Adipose tissue (tissue), 3 donors: ENCODE data around the gene PIK3R5. TPM values are rescaled to one million over a fixed set of nuclear protein-coding genes. Genes with fewer than 3 reads are reported as not detected.

Experiments used
- H3K27ac ChIP-seq: one replicate; pipeline ENCODE4 v1.5.1; 2013; ENCODE audit warnings: low read depth, low read length
- WGBS, 3 donors: extraction: QIAGEN DNeasy Blood & Tissue Kit; methylation state at CpG; one replicate each; pipeline ENCODE4 v1.1.7; 2013; 5-methylcytosine and 5-hydroxymethylcytosine counted together
- polyA plus RNA-seq, 3 donors: library from polyadenylated mRNA; stranded (reverse); fragments of 200-250 nt; gene quantifications; one replicate each; pipeline ENCODE4 v1.2.3, GENCODE V29; 2013
- donor health status: healthy with polysubstance abuse.
- donor health status: Bipolar disorder and iron deficiency.
- donor health status: healthy.

Gene PIK3R5
- polyA plus RNA-seq, 3 donors = 1.2 to 6.9 (median 3.9) TPM

DNA sequence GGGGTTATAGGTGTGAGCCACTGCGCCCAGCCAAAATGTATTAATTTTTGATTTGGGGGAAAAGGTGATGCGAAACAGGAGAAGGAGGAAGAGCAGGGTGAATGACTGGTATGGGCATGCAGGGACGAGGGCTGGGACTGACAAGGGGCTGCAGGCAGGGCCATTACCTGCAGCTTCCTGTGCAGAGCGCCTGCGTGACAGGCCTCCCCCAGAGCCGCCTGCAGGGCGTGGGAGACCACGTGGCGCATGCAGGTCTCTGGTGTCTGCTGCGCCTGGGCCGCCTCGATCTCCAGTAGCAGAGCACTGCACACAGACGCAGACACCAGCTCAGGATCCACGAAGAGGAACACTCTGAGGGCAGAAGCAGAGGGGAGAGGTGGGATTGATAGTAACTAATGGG lies 130.4 kb downstream of the PIK3R5 start:
- 88 to 97% (median 92%) methylated on average over 14 of the region's 14 CpGs for WGBS, 3 donors
- no peak overlapping the region for H3K27ac ChIP-seq

DNA sequence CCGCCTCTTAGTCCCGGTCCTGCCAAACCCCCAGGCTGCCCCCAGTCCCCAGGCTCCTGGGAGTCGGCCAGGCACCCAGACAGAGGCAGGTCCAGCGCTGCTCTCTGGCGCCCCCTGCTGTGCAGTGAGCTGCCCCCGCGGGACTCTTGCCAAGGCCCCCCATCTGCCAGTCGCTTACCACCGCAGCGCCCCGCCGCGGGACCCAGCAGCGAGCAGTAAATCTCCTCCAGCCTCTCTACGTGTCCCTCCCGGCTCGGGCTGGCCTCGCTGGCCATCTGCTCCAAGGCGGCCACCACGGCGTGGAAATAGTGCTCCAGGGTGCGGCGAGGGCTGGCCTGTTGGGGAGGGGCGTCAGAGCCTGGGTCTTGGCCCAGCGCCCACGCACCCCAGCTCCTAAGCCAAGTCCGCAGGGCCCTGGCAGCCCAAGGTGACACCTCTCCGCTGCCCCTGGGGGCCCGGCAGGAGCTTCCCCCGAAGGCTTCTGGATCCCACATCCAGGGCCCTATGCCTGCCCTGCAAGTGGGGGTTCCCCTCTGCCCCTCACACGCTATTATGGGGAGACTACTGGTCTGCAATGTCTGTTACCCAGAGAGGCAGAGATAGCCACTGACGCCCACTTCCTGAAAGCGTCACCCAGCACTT lies 132.7 kb downstream of the PIK3R5 start:
- no peak overlapping the region for H3K27ac ChIP-seq
- WGBS, 3 donors = 42 to 68% (median 64%) methylated on average over 31 to 33 of the region's 33 CpGs

DNA sequence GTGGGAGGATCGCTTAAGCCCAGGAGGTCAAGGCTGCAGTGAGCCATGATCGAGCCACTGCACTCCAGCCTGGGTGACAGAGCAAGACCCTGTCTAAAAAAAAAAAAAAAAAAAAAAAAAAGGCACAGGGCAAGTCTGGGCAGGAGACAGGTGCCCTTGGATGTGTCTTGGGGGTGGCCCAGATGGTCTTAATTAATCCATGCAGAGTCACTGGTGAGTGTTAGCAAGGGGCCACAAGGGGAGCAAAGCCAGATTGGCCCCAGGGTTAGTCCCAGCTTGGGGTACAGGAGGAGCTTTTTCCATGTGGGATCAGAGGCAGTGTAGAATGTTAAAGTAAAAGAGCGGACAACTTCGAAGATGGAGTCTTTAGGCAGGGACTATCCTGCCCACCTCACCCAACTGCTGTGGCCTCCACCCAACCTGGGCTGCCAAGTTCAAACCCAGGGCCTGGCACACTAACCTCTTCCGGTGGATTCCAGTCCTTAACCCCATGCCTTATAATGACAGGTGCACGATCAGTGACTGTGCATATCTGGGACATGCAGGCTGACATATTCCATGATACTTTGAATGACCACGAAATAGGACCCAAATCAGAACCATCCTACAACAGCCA lies 134.2 kb downstream of the PIK3R5 start:
- H3K27ac ChIP-seq = no peak overlapping the region
- WGBS, 3 donors = 82 to 92% (median 86%) methylated on average over 7 of the region's 7 CpGs

DNA sequence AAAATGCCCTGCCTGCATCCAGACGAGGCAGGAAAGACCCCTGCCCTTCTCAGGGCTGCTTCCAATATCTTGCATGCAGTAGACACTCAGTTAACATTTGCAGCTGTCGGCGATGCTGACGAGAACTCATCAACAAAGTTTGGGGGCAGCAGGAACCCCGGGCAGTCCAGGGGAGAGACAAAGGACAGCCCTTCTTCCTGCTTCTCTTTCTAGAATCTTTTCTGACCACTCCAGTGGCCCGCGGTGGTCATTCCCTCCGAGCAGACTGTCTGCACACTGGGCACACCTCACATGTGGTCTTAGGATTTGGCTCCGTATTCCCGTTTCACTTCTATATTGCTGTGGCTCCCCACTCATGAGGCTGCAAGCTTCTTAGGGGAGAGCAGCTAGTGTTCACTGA lies 135.4 kb downstream of the PIK3R5 start:
- no peak overlapping the region for H3K27ac ChIP-seq

DNA sequence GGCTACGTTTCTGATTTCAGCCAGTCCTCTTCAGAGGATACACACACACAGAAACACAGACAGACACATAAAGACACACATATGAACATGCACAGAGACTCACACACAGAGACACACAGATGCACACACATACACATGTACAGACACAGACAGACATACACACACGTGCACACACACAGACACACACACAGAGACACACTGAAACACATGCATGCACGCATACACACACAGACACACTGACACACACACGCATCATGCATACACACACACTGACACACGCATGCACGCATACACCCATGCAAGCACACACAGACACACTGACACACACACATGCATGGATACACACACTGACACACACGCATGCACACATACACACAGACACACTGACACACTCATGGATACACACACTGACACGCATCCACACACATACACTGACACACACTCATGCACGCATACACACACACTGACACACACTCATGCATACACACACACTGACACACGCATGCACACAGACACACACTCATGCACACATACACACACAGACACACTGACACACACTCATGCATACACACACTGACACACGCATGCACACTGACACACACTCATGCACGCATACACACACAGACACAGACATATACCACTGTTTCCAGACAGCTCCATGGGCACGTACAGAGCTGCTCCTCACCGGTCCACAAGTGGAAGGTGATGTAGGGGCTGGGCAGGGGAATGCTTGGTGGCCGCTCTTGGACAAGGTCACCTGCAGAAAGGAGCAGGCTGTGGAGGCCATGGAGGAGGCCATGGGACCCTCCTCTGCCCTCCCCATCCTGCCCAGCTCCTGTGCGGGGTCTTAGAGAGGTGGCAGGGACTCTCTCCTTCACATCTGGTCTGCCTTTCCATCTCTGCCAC lies 136.2 kb downstream of the PIK3R5 start:
- 89 to 92% (median 91%) methylated on average over 16 of the region's 16 CpGs for WGBS, 3 donors
- no peak overlapping the region for H3K27ac ChIP-seq

More for the DNA sequence above, 135.4 kb downstream of the PIK3R5 start:
- WGBS, 3 donors = 79 to 87% (median 82%) methylated on average over 10 of the region's 10 CpGs

Other genes starting within 250 kb of the PIK3R5 start
- not detected for gene CCDC42, start 220.9 kb downstream of the PIK3R5 start, polyA plus RNA-seq
- not detected for gene SPDYE4, start 207.2 kb downstream of the PIK3R5 start, polyA plus RNA-seq
- gene MFSD6L, start 166.3 kb downstream of the PIK3R5 start, polyA plus RNA-seq = 1 to 10 TPM in 1 of 3 donors, under 1 TPM in 2; 0.30 to 6.4 (median 0.34) TPM
- under 1 TPM in 2 of 3 donors, not detected in 1; 0.09 to 0.54 TPM for gene PIK3R6, start 98.0 kb downstream of the PIK3R5 start, polyA plus RNA-seq
- gene NTN1, start 55.8 kb upstream of the PIK3R5 start, polyA plus RNA-seq = 1 to 10 TPM; 1.6 to 3.7 (median 2.0) TPM